Endometrial microvascular endothelial cells (primary cell): ENCODE measurements around the gene ENDOG. TPM values are rescaled to one million over a fixed set of nuclear protein-coding genes. Genes with fewer than 3 reads are reported as not detected.
"Not testable (repeated sequence)": the region's sequence is repeated elsewhere in the genome, so short reads cannot be mapped to it uniquely, and the experiment has no call there.

ENCODE experiments used
- in situ Hi-C: cut with HindIII; loops from 2 replicates; pipeline ENCODE4 v1.10.0; 2017; ENCODE audit warnings: low sequenced_read_pairs, low pct_unique_long_range_greater_than_20kb; ENCODE audit errors: inconsistent ontology term
- total RNA-seq: library from RNA; depleted of rRNA; stranded (reverse); fragments of >200 nt; gene quantifications from one replicate; pipeline ENCODE4 v1.2.3, GENCODE V29; 2015; ENCODE audit errors: inconsistent ontology term

The ENDOG gene
- total RNA-seq, 1 donor from 2014 or later = 20.6 TPM

GRCh38 chr9:128847803-128848202 is 29.5 kb downstream of the ENDOG start:
- in situ Hi-C loops = no loop called here

DNA sequence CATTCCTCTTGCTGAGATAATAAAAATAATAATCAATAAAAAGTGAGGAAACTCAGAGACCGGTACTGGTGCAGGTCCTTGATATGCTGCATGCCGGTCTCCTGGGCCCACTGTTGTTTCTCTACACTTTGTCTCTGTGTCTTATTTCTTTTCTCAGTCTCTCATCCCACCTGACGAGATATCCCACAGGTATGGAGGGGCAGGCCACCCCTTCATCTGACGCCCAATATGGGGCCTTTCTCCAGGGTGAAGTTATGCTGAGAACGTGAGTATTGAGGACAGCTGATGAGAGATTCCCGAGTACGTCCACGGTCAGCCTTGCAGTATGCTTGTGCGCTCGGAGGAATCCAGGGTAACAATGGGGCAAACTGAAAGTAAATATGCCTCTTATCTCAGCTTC is 32.7 kb downstream of the ENDOG start:
- in situ Hi-C loops = not testable (repeated sequence)

- in situ Hi-C loops = not testable (repeated sequence)
Observed at GRCh38 chr9:128851779-128852600, 33.7 kb downstream of the ENDOG start.

DNA sequence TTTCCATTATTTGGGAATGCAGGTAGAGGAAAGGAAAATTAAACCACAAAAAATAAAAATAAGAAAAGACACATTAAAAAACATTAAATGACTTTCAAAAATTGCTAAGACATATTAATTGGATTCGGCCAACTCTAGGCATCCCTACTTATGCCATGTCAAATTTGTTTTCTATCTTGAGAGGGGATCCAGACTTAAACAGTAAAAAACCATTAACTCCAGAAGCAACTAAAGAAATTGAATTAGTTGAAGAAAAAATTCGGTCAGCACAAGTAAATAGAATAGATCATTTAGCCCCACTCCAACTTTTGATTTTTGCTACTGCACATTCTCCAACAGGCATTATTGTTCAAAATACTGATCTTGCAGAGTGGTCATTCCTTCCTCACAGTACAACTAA is 34.3 kb downstream of the ENDOG start:
- in situ Hi-C loops = not testable (repeated sequence)

GRCh38 chr9:128854454-128854853 is 36.2 kb downstream of the ENDOG start:
- in situ Hi-C loops = not testable (repeated sequence)

GRCh38 chr9:128858476-128858875 is 40.2 kb downstream of the ENDOG start:
- in situ Hi-C loops = not testable (repeated sequence)

- in situ Hi-C loops = no loop called here
Observed at GRCh38 chr9:128860937-128861336, 42.6 kb downstream of the ENDOG start.

GRCh38 chr9:128861501-128861900 is 43.2 kb downstream of the ENDOG start:
- in situ Hi-C loops = no loop called here

DNA sequence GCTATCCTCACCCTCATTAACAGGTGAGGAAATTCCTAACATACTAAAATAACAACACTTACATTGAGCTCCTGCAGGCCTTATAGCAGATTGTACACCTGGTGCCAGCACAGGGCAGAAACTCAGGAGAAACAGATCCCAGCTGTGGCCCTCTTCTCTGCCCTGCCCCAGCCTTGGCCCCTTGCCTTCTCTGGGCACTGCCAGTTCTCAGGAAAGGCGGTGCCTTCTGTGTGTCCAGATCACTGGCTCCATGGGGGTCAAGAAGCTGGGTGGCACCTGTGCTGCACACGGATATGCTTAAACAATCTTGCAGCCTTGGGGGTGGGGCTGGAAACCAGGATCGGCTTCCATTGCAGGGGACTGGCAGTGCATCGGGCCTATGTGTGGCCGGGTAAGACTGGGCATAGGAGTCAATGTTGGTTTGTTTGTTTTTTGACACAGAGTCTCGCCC is 44.1 kb downstream of the ENDOG start:
- in situ Hi-C loops = no loop called here

DNA sequence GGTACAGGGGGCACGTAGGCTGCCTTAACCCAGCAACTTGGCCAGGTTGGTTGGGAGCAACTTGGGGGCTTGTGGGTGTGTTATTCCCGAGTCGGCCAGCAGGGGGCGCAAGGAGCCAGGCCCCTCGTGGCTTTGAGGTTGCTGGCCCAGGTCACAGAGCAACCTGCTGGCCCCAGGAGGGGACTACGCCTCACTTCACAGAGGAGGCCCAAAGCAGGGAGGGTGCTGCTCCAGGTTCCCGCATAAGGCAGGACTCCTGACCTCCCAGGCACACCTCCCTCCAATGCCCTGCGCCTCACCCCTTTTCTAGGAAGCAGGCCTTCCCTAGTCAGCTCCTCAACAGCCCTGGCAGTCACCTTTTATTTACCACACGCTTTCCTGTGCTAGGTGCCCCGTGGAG is 45.3 kb downstream of the ENDOG start:
- in situ Hi-C loops = no loop called here

GRCh38 chr9:128870128-128870940 is 52.0 kb downstream of the ENDOG start:
- in situ Hi-C loops = no loop called here

DNA sequence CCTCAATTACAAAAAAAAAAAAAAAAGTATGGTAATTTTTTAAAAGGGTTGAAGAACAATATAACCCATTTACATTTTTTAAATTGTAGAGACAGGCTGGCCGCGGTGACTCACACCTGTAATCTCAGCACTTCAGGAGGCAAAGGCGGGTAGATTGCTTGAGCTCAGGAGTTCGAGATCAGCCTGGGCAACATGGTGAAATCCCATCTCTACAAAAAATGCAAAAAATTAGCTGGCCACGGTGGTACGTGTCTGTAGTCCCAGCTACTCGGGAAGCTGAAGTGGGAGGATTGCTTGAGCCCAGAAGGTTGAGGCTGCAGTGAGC is 52.6 kb downstream of the ENDOG start:
- in situ Hi-C loops = not testable (repeated sequence)

Other genes starting within 250 kb of the ENDOG start
- 112 TPM for gene DYNC2I2, start 161.7 kb upstream of the ENDOG start, total RNA-seq
- gene SET, start 129.3 kb upstream of the ENDOG start, total RNA-seq = 410 TPM
- 33.1 TPM for gene PKN3, start 116.0 kb upstream of the ENDOG start, total RNA-seq
- gene ZDHHC12, start 94.4 kb upstream of the ENDOG start, total RNA-seq = 101 TPM
- 38.4 TPM for gene ZER1, start 46.6 kb upstream of the ENDOG start, total RNA-seq
- 19.1 TPM for gene TBC1D13, start 31.2 kb upstream of the ENDOG start, total RNA-seq
- 27.0 TPM for gene SPOUT1, start 11.3 kb downstream of the ENDOG start, total RNA-seq
- gene KYAT1, start 63.5 kb downstream of the ENDOG start, total RNA-seq = 12.3 TPM
- gene LRRC8A, start 63.6 kb downstream of the ENDOG start, total RNA-seq = 91.1 TPM
- 0.09 TPM for gene PHYHD1, start 102.5 kb downstream of the ENDOG start, total RNA-seq
- 37.3 TPM for gene DOLK, start 129.1 kb downstream of the ENDOG start, total RNA-seq
- 49.2 TPM for gene NUP188, start 129.2 kb downstream of the ENDOG start, total RNA-seq
- gene SH3GLB2, start 209.8 kb downstream of the ENDOG start, total RNA-seq = 59.8 TPM
- gene MIGA2, start 218.1 kb downstream of the ENDOG start, total RNA-seq = 28.1 TPM